ENCODE data around the gene LDLR.
"Not testable (repeated sequence)": the region's sequence is repeated elsewhere in the genome, so short reads cannot be mapped to it uniquely, and the experiment has no call there.

The LDLR gene

DNA sequence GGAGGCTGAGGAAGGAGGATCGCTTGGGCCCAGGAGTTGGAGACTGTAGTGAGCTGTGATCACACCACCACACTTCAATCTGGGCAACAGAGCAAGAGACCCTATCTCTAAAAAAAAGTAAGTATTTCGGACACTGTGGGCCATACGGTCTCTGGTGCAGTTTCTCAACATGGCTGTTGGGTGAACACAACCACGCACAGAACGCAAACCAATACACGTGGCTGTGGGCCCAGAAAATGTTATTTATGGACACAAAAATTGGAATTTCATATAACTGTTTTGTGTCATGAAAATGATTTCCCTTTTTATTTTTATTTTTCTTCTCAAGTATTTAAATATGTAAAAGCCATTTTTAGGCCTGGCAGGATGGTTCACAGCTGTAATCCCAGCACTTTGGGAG, 19.5 kb downstream of the LDLR start:
- DNase-seq, result no peak

DNA sequence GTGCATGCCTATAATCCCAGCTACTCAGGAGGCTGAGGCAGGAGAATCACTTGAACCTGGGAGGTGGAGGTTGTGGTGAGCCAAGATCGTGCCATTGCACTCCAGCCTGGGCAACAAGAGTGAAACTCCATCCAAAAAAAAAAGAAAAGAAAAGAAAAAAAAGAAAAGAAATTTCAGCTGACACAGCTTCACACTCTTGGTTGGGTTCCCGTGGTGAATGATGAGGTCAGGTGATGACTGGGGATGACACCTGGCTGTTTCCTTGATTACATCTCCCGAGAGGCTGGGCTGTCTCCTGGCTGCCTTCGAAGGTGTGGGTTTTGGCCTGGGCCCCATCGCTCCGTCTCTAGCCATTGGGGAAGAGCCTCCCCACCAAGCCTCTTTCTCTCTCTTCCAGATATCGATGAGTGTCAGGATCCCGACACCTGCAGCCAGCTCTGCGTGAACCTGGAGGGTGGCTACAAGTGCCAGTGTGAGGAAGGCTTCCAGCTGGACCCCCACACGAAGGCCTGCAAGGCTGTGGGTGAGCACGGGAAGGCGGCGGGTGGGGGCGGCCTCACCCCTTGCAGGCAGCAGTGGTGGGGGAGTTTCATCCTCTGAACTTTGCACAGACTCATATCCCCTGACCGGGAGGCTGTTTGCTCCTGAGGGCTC, 22.0 kb downstream of the LDLR start:
- DNase-seq, result no peak

DNA sequence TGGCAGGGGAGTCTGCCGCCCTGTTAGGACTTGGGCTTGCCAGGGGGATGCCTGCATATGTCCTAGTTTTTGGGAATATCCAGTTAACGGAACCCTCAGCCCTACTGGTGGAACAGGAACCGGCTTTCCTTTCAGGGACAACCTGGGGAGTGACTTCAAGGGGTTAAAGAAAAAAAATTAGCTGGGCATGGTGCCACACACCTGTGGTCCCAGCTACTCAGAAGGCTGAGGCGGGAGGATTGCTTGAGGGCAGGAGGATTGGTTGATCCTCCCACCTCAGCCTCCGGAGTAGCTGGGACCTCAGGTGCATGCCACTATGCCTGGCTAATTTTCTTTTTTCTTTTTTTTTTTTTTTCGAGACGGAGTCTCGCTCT, 22.5 kb downstream of the LDLR start:
- DNase-seq, result no peak

DNA sequence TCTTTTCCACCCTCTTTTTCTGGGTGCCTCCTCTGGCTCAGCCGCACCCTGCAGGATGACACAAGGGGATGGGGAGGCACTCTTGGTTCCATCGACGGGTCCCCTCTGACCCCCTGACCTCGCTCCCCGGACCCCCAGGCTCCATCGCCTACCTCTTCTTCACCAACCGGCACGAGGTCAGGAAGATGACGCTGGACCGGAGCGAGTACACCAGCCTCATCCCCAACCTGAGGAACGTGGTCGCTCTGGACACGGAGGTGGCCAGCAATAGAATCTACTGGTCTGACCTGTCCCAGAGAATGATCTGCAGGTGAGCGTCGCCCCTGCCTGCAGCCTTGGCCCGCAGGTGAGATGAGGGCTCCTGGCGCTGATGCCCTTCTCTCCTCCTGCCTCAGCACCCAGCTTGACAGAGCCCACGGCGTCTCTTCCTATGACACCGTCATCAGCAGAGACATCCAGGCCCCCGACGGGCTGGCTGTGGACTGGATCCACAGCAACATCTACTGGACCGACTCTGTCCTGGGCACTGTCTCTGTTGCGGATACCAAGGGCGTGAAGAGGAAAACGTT, 24.0 kb downstream of the LDLR start:
- no peak for DNase-seq

DNA sequence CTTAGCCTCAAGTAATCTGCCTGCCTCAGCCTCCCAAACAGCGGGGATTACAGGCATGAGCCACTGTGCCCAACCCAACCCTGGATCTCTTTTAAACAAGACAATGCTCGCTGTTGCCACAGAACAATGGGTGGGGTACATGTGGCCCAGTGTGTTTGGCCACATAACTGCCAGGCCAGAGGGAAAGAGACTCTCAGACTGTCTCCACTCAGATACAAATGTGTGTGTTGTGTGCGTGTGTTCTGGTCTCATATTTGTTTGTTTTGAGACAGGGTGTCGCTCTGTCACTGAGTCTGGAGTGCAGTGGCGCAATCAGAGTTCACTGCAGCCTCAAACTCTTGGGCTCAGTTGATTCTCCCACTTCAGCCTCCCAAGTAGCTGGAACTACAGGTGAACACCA, 25.8 kb downstream of the LDLR start:
- DNase-seq, result no peak

DNA sequence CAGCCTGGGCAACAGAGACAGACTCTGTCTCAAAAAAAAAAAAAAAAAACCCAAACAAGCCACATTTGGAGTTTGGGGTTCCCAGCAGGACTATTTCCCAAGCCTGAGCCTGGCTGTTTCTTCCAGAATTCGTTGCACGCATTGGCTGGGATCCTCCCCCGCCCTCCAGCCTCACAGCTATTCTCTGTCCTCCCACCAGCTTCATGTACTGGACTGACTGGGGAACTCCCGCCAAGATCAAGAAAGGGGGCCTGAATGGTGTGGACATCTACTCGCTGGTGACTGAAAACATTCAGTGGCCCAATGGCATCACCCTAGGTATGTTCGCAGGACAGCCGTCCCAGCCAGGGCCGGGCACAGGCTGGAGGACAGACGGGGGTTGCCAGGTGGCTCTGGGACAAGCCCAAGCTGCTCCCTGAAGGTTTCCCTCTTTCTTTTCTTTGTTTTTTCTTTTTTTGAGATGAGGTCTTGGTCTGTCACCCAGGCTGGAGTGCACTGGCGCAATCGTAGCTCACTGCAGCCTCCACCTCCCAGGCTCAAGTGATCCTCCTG, 26.7 kb downstream of the LDLR start:
- no peak for DNase-seq

DNA sequence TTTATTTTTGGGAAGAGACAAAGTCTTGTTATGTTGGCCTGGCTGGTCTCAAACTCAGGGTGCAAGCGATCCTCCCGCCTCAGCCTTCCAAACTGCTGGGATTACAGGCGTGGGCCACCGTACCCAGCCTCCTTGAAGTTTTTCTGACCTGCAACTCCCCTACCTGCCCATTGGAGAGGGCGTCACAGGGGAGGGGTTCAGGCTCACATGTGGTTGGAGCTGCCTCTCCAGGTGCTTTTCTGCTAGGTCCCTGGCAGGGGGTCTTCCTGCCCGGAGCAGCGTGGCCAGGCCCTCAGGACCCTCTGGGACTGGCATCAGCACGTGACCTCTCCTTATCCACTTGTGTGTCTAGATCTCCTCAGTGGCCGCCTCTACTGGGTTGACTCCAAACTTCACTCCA, 27.2 kb downstream of the LDLR start:
- no peak for DNase-seq

DNA sequence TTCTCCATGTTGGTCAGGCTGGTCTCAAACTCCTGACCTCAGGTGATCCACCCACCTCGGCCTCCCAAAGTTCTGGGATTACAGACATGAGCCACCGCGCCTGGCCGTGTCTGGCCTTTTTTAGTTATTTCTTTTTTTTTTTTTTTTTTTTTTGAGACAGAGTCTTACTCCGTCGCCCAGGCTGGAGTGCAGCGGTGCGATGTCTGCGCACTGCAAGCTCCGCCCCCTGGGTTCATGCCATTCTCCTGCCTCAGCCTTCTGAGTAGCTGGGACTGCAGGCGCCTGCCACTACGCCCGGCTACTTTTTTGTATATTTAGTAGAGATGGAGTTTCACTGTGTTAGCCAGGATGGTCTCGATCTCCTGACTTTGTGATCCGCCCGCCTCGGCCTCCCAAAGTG, 32.7 kb downstream of the LDLR start:
- not testable (repeated sequence) for DNase-seq

DNA sequence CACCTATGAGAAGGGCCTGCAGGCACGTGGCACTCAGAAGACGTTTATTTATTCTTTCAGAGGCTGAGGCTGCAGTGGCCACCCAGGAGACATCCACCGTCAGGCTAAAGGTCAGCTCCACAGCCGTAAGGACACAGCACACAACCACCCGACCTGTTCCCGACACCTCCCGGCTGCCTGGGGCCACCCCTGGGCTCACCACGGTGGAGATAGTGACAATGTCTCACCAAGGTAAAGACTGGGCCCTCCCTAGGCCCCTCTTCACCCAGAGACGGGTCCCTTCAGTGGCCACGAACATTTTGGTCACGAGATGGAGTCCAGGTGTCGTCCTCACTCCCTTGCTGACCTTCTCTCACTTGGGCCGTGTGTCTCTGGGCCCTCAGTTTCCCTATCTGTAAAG, 33.9 kb downstream of the LDLR start:
- no peak for DNase-seq

DNA sequence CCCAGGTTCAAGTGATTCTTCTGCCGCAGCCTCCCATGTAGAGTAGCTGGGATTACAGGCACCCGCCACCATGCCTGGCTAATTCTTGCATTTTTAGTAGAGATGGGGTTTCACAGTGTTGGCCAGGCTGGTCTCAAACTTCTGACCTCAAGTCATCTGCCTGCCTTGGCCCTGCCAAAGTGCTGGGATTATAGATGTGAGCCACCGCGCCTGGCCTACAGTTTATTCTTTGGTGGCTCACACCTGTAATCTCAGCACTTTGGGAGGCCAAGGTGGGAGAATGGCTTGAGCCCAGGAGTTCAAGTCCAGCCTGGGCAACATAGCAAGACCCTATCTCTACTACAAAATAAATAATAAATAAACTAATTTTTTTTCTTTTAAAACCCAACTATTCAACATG, 34.9 kb downstream of the LDLR start:
- DNase-seq, result not testable (repeated sequence)

DNA sequence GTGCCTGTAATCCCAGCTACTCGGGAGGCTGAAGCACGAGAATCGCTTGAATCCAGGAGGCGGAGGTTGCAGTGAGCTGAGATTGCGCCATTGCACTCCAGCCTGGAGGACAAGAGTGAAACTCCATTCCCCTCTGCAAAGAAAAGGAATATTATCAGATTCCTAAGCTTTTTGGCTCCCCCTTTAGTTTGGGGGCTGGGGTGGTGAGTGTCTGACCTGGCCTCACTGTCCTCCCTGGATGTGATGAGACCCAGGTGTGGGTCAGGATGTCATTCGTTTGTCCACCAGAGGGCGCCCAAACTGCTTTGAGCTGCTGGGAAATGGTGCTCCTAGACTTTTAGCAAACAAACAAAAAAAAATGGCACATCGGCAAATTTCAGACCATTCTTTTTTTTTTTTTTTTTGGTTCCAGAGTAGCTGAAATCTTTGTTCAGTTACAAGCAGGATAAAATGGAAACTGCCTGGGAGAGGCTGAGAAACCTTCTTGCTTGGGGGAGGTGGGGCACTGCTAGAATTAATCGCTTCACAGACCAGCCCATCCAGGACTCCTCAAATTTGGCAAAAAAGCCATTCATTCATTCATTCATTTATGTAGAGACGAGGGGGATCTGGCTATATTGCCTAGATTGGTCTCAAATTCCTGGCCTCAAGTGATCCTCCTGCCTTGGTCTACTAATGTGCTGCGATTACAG, 36.9 kb downstream of the LDLR start:
- DNase-seq, result peak; percentile 83 to 85

DNA sequence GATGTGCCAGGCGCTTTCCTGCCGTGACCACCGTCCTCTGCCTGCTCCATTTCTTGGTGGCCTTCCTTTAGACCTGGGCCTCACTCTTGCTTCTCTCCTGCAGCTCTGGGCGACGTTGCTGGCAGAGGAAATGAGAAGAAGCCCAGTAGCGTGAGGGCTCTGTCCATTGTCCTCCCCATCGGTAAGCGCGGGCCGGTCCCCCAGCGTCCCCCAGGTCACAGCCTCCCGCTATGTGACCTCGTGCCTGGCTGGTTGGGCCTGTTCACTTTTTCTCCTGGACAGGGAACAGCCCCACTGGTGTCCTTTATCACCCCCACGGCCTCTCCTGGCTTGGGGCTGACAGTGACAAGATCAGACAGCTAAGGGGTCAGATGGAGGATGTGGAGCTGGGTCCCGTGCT, 38.6 kb downstream of the LDLR start:
- no peak for DNase-seq

DNA sequence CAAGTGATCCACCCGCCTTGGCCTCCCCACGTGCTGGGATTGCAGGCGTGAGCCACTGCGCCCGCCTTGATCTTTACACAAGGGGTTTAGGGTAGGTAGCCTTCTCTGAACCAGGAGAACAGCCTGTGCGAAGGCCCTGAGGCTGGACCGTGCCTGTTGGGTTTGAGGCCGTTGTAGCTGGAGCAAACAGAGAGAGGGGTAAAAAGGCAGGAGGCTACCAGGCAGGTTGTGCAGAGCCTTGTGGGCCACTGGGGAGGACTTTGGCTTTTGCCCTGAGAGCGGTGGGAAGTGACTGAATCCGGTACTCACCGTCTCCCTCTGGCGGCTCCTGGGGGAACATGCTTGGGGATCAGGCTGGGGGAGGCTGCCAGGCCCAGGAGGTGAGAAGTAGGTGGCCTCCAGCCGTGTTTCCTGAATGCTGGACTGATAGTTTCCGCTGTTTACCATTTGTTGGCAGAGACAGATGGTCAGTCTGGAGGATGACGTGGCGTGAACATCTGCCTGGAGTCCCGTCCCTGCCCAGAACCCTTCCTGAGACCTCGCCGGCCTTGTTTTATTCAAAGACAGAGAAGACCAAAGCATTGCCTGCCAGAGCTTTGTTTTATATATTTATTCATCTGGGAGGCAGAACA, 41.7 kb downstream of the LDLR start:
- DNase-seq, result peak; percentile 78 to 84

DNA sequence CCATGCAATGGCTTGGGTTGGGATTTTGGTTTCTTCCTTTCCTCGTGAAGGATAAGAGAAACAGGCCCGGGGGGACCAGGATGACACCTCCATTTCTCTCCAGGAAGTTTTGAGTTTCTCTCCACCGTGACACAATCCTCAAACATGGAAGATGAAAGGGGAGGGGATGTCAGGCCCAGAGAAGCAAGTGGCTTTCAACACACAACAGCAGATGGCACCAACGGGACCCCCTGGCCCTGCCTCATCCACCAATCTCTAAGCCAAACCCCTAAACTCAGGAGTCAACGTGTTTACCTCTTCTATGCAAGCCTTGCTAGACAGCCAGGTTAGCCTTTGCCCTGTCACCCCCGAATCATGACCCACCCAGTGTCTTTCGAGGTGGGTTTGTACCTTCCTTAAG, 42.2 kb downstream of the LDLR start:
- DNase-seq, result no peak

DNA sequence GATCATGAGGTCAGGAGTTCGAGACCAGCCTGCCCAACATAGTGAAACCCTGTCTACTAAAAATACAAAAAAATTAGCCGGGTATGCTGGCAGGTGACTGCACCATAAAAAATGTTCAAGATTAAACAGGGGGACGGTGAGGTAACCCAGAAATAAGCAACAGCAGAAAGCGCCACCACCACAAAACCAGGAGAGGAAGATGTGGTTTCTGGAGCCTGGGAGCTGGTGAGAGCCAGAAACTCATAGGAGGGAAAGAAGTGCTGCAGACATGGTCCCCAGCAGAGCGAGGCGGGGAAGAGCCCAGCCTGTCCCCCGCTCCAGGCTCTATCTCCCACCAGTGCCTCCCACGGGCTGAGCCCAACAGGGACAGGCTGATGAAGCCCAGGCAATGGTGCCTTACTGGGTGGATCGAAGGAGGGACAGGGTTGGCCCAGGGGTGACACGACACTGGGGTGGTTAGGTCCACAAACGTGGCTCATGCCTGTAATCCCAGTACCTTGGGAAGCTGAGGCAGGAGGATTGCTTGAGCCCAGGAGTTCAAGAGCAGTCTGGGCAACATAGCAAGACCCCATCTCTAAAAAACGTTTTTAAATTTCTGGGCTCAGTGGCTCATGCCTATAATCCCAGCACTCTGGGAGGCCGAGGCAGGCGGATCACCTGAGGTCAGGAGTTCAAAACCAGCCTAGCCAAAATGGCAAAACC, 47.3 kb downstream of the LDLR start:
- DNase-seq, result no peak

DNA sequence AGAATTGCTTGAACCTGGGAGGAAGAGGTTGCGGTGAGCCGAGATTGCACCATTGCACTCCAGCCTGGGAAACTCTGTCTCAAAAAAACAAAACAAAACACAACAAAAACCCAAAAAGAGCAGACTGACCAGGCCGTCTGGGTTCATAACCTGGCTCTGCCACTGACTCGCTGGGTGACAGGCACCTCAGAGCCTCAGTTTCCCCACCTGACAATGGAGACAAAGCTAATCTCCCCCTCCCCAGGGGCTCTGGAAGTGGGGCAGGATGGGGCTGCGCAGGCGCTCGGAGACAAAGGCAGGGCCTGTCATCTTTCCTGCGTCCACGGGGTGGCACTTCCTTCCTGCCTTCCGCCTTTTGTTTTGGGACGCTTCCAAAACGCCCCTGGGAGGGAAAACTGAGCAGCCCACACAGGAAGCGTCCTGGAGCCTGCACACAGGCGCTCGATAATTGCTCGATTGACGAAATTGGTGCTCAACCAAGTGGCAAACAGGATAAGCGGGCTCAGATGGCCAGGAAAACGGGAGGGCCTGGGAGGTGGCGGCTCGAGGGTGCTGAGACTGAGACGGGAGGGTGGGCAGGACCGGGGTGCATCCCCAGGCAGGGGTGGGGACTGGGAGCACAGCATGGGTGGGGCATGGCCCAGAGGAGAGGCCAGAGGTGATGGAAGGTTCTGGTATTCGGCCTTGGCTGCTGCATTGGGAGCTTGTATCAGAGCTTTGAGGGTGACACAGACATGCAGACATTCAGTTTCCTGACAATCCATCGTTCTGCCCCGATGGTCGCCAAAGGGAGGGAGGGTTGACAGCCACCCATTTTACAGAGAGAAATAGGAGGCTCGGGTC, 48.5 kb downstream of the LDLR start:
- peak; percentile 65 to 68 for DNase-seq

DNA sequence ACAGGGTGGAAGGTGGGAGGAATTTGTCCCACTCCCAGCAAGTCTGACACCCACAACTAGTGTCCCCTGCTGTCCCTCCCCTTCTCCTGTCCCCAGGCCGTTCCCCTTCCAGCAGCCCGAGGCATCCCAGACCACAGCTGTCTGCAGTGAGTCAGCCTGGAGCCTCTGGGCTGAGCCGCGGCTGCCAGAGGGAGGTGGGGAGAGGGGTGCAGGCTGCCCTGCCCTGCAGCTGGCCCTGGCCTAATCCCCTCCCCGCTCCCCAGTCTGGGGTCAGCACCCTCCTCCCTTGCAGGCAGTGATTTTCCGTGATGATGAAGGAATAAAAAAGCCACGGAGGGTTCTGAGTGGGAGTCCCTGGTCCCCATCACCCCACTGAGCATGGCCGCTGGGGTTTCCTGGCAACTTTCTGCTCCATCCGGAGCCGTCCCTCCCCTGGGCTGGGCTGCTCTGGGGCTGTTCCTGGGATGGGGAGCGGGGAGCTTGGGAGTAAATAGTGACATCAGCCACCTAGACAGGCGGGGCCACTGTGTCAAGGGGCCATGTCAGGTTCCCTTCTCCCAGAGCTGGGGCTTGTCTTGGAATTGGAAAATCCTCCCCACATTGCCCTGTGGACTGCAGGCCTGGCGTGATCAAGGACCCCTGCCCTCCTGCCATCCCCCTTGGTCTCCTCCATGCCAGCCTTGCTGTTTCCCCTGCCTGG, 49.5 kb downstream of the LDLR start:
- no peak for DNase-seq

DNA sequence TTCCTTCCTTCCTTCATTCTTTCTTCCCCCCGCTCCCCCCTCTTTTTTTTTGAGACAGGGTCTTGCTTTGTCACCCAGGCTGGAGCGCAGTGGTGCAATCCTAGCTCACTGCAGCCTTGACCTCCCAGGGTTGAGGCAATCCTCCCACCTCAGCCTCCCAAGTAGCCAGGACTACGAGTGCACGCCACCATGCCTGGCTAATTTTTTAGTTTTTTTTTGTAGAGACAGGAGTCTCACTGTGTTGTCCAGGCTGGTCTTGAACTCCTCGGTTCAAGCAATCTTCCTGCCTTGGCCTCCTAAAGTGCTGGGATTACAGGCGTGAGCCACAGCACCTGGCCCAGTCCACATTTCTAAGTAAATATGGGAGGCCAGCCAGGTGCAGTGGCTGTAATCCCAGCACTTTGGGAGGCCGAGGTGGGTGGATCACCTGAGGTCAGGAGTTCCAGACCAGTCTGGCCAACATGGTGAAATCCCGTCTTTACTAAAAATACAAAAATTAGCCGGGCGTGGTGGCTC, 50.8 kb downstream of the LDLR start:
- not testable (repeated sequence) for DNase-seq

DNA sequence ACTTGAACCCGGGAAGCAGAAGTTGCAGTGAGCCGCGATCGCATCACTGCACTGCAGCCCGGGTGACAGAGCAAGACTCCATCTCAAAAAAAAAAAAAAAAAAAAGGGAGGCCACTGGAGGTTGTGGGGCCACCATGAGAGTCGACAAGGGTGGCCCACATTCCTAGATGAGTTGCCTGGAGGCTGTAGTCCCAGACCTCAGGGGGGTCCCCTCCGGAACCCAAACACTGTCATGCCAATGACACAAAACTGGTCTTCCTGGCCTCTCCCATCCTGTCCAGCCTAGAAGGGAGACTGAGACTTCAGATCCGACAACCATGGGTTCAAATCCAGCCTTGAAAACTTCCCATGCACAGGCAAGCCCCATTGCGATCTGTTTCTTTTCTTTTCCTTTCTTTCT, 51.6 kb downstream of the LDLR start:
- no peak for DNase-seq

DNA sequence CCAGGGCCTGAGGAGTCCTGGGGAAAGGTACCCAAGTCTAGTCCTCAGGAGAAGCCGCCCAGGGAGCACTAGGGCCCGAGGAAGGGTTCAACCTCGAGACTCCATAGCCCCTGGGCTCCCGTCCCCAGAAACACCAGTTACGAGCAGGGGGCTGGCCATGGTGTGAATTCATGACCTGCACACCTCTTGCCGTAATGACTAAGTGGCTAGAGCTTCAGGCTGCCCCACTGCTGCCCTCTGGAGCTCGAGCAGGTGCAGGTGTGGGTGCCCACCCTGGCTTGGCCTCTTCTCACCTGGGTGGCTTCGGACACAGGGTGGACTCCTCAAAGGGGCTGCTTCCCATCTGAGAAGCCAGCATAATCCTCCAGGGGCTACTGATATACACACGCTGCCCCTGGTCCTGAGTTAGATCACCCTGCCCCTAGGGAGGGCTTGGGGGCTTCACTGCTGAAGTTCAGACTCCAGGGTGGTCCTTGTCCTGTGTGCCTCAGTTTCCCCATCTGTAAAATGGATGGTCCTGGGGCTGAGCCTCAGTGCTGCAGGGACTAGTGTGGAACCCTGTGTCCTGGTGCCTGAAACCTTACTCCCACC, 52.8 kb downstream of the LDLR start:
- no peak for DNase-seq

Data from activated CD4-positive, alpha-beta T cell treated with anti-CD3 and anti-CD28 coated beads, Interleukin-2, amount 50 U/mL, for 48 hours (primary cell).